GM10248 (cell line): ENCODE data around the gene COL23A1.

Source experiments
- CTCF ChIA-PET: fragments of 300-600 bp; sonication (Branson Sonifier 250); formaldehyde crosslinking; extraction: SDS; loops from one replicate; lab custom pipeline; 2021; ENCODE audit warnings: antibody characterized with exemption; lab: Yijun Ruan, JAX
- POLR2A ChIA-PET: fragments of 350-650 bp; sonication (Branson Sonifier 250); formaldehyde crosslinking; extraction: SDS; loops from one replicate; lab custom pipeline; 2020; ENCODE audit warnings: antibody characterized with exemption; lab: Yijun Ruan, JAX
- DNase-seq: peaks from one replicate; pipeline ENCODE4 v3.0.0; 2012; ENCODE audit errors: extremely low spot score
- TF ChIP-seq, protein P1 (sequence below): IDR thresholded peaks from 2 replicates; pipeline ENCODE4 v1.5.1; 2012; ENCODE audit warnings: mild to moderate bottlenecking, low read depth; ENCODE audit errors: extremely low read depth, missing control alignments, control extremely low read depth

The COL23A1 gene

DNA sequence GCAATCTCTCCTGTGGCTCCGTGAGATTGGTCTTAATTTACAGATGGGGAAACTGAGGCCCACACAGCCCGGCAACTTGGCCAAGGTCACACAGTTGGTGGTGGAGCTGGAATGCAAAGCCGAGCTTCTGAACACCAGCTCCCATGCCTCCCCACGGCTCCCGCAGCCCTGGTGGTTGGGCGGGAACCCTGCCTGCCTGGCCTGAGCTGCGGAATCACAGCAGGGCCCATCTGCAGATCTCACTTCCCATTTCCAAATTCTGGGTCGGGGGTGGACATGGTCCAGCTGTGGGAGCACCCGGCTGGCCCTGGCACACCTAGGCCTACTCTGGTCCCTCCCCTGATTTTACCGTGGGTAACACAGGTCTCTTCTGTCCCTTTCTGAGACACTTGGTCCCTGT, 322.3 kb downstream of the COL23A1 start:
- POLR2A ChIA-PET = no interaction called here
- no peak for DNase-seq
- TF ChIP-seq, protein P1, sequence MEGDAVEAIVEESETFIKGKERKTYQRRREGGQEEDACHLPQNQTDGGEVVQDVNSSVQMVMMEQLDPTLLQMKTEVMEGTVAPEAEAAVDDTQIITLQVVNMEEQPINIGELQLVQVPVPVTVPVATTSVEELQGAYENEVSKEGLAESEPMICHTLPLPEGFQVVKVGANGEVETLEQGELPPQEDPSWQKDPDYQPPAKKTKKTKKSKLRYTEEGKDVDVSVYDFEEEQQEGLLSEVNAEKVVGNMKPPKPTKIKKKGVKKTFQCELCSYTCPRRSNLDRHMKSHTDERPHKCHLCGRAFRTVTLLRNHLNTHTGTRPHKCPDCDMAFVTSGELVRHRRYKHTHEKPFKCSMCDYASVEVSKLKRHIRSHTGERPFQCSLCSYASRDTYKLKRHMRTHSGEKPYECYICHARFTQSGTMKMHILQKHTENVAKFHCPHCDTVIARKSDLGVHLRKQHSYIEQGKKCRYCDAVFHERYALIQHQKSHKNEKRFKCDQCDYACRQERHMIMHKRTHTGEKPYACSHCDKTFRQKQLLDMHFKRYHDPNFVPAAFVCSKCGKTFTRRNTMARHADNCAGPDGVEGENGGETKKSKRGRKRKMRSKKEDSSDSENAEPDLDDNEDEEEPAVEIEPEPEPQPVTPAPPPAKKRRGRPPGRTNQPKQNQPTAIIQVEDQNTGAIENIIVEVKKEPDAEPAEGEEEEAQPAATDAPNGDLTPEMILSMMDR = no peak
- CTCF ChIA-PET = interaction anchor here (1.6 kb wide), 1 partner anchor 16 kb away, joined by 5 read pairs; no protein-coding TSS in a partner anchor

DNA sequence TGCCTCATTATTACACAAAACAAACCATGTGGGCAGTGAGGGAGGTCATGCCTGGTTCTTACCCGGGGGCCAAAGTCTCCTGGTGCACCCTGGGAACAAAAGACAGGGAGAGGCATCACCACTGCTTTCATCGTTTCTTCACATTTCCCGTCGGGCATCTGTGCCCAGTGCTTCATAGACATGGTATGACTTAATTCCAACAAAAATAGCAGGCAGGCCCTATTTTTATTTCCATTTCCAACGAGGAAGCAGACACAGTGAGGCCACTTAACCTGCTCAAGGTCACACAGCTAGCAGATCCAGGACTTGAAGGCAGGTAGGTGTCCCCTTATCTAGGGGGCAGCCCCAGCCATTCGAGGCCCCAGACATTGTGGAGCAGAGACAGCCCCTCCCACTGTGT, 322.9 kb downstream of the COL23A1 start:
- DNase-seq = no peak
- ChIA-PET POLR2A (no interaction called here), CTCF (no interaction called here)
- TF ChIP-seq, protein P1 = no peak

DNA sequence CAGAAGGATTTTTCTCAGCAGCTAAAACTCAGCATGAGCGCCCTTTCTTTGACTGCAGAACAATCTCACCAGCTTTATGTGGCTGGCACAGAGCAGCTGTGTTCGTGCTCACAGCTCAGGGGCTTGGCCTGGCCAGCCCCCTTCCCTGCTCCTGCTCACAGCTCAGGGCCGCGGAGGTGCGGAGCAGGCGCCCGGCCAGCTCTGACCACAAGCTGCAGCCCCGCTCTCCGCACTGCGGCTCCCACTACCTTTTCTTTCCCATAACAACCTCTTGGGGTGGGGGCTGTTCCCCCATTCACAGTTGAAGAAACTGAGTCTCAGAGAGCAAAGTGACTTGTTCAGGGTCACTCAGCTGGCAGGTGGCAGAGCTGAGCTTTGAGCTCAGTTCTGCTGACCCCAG, 323.6 kb downstream of the COL23A1 start:
- CTCF ChIA-PET = no interaction called here
- DNase-seq = no peak

DNA sequence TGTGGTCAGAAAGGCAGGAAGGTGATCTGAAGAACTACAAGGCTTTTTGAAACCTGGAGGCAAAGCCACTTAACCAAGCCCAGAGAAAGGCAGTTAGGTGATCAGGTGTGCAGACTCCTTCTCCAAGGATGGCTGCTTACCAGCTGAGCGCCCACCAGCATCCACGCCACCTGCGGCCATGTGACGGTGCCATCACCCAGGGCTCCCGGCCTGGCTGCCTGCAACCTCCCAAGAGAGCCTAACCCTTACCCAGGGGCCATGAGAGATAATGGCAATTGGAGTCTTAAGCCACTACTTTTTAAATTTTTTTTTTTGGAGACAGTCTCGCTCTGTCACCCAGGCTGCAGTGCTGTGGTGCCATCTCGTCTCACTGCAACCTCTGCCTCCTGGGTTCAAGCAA, 324.4 kb downstream of the COL23A1 start:
- ChIA-PET POLR2A (no interaction called here), CTCF (no interaction called here)
- DNase-seq = no peak
- TF ChIP-seq, protein P1 = no peak

More for the DNA sequence above, 323.6 kb downstream of the COL23A1 start:
- TF ChIP-seq, protein P1 = no peak
- POLR2A ChIA-PET = no interaction called here

DNA sequence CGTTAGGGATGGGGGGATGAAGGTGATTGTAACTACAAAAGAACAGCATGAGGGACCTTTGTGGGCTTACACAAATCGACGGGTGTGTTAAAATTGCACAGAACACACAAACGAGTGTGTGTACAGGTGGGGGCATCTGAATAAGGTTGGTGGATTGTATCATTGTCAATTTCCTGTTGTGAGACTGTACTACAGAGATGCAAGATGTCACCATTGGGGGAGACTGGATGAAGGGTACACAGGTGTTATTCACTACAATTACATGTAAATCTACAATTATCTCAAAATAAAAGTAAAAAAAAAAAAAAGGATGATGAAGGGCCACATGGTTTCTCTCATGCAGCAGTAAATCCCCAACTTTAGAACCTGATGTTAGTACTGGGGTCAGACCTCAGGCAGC, 326.1 kb downstream of the COL23A1 start:
- TF ChIP-seq, protein P1 = no peak
- DNase-seq = no peak
- CTCF ChIA-PET = interaction anchor here (1.2 kb wide), 1 partner anchor 16 kb away, joined by 3 read pairs; no protein-coding TSS in a partner anchor
- POLR2A ChIA-PET = no interaction called here

DNA sequence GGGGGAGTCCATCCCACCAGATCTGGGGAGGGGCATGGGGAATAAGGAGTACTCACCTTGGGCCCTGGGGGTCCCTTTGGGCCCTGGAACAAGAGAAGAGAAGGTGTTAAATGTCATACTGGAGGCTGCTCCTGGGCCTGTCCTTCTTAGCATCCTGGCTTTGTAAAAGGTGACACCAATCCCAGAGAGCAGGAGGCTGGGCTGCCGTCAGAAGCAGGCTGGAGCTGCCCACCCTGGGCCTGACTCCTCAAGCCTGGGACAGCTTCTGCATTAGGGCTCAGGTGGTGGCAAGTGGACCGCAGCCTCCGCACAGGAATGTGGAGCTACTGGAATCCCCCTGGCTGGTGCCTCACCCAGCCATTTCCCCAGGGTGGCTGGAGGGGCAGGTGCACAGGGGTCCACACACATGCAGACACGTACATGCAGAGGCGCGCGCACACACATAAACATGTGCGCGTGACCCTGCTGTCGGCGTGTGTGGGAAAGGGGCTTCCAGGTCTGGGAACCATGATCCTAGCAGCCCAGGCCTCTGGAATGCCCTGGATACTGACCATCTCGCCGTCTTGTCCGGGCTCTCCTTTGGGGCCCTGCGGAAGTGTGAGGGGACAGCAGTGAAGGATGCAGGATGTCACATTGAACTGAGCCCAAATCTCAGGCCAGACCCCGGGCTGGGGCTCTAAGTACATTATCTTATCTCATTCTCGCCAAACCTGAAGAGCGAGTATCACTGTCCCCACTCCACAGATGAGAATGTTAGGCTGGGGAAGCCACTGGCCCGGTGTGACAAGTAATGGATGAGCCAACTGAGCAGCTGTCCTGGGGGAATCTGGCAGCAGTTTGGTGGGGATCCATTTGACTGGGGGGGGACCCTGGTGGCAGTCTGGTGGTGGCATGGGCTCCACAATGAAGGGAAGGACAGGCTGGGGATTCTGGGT, 328.3 kb downstream of the COL23A1 start:
- POLR2A ChIA-PET = no interaction called here
- CTCF ChIA-PET = no interaction called here

More for the DNA sequence above, 328.3 kb downstream of the COL23A1 start:
- no peak for DNase-seq
- TF ChIP-seq, protein P1 = no peak
